Measurements from ENCODE around the gene SKOR1. TPM values are rescaled to one million over a fixed set of nuclear protein-coding genes. Genes with fewer than 3 reads are reported as not detected.

The SKOR1 gene, protein sequence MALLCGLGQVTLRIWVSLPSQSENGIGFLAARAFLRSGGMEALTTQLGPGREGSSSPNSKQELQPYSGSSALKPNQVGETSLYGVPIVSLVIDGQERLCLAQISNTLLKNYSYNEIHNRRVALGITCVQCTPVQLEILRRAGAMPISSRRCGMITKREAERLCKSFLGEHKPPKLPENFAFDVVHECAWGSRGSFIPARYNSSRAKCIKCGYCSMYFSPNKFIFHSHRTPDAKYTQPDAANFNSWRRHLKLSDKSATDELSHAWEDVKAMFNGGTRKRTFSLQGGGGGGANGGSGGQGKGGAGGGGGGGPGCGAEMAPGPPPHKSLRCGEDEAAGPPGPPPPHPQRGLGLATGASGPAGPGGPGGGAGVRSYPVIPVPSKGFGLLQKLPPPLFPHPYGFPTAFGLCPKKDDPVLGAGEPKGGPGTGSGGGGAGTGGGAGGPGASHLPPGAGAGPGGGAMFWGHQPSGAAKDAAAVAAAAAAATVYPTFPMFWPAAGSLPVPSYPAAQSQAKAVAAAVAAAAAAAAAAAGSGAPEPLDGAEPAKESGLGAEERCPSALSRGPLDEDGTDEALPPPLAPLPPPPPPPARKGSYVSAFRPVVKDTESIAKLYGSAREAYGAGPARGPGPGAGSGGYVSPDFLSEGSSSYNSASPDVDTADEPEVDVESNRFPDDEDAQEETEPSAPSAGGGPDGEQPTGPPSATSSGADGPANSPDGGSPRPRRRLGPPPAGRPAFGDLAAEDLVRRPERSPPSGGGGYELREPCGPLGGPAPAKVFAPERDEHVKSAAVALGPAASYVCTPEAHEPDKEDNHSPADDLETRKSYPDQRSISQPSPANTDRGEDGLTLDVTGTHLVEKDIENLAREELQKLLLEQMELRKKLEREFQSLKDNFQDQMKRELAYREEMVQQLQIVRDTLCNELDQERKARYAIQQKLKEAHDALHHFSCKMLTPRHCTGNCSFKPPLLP
- total RNA-seq: 1 to 10 TPM in 1 of 4 donors, under 1 TPM in 3; 0.49 to 1.2 (median 0.85) TPM

GRCh38 chr15:67824976-67825880, at the start of gene SKOR1:
Gene SKOR1, plus strand, starts transcription at chr15:67825509. Its CDS starts 94 bp downstream, at chr15:67825603.
- Histone ChIP-seq H3K27ac (no peak within 1 kb of the TSS), H3K27me3 (peaks cover 73% of the 10 kb centered on the region), H3K36me3 (no peaks in the 10 kb centered on the region), H3K4me3 (replicated peaks in 1 of 3) (no peak within 1 kb of the TSS), H3K9me3 (no peaks in the 10 kb centered on the region), H3K4me1 (peaks cover 32 to 76% of the 10 kb centered on the region in 2 donors)
- WGBS, 2 donors: 3 to 7% methylated on average over 21 to 40 of the region's 58 CpGs
- intact Hi-C loops (cut with DNase I): no loop called here
- DNase-seq: no peak
- TF ChIP-seq CTCF (IDR thresholded peaks at IDR 0.05): no peak
- no peak for TF ChIP-seq POLR2A (IDR thresholded peaks at IDR 0.05)

DNA sequence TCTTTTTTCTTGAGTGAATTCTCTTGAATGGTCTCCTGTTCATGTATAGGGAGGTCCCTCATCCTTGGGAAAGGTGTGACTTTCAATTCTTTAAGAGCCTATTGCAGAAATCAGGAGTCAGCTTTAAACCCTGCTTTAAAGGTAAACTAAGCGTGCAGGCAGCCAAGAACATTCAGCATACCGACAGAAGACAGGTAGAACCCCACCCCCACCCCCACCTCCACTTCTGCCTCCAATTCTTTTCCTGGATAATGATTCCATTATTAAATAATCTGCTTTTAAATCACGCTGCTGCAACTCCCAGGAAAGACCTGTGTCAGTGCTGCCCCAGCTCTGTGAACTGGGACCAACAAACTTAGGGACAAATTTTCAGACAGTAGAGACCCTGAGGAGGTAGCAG, 49.3 kb upstream of the SKOR1 start:
- 82 to 86% methylated on average over 3 of the region's 3 CpGs for WGBS, 2 donors
- no peak overlapping the region for H3K4me3 ChIP-seq (replicated peaks in 1 of 3)
- no peaks in the 10 kb centered on the region for H3K27me3 ChIP-seq
- H3K27ac ChIP-seq: no peak overlapping the region
- no peak for TF ChIP-seq POLR2A (IDR thresholded peaks at IDR 0.05)
- TF ChIP-seq CTCF (IDR thresholded peaks at IDR 0.05): no peak
- H3K4me1 ChIP-seq: no peaks in the 10 kb centered on the region
- H3K36me3 ChIP-seq: no peaks in the 10 kb centered on the region
- DNase-seq: no peak
- intact Hi-C loops (cut with DNase I): no loop called here
- H3K9me3 ChIP-seq: no peaks in the 10 kb centered on the region

- DNase-seq: no peak
- Histone ChIP-seq H3K9me3 (no peaks in the 10 kb centered on the region), H3K4me1 (no peaks in the 10 kb centered on the region), H3K27ac (no peak overlapping the region), H3K36me3 (no peaks in the 10 kb centered on the region), H3K4me3 (replicated peaks in 1 of 3) (no peak overlapping the region), H3K27me3 (no peaks in the 10 kb centered on the region)
- WGBS, 2 donors: 55 to 68% methylated on average over 3 of the region's 3 CpGs
- TF ChIP-seq CTCF (IDR thresholded peaks at IDR 0.05) (no peak), POLR2A (IDR thresholded peaks at IDR 0.05) (no peak)
- intact Hi-C loops (cut with DNase I): no loop called here
These were observed 48.7 kb upstream of the SKOR1 start for GRCh38 chr15:67776600-67776999.

GRCh38 chr15:67777071-67777470, 48.2 kb upstream of the SKOR1 start:
- 76 to 83% methylated on average over 5 of the region's 5 CpGs for WGBS, 2 donors
- Histone ChIP-seq H3K36me3 (no peaks in the 10 kb centered on the region), H3K27me3 (no peaks in the 10 kb centered on the region), H3K4me1 (no peaks in the 10 kb centered on the region), H3K4me3 (replicated peaks in 1 of 3) (no peak overlapping the region), H3K9me3 (no peaks in the 10 kb centered on the region), H3K27ac (no peak overlapping the region)
- intact Hi-C loops (cut with DNase I): no loop called here
- TF ChIP-seq POLR2A (IDR thresholded peaks at IDR 0.05): no peak
- TF ChIP-seq CTCF (IDR thresholded peaks at IDR 0.05): no peak
- DNase-seq: no peak

All from thyroid gland (tissue), 4 donors.